NCI-H1048 (cell line): ENCODE results near the gene FNBP1.
"Not testable (repeated sequence)": the region's sequence is repeated elsewhere in the genome, so short reads cannot be mapped to it uniquely, and the experiment has no call there.

ENCODE experiments used
- DNase-seq: peaks from one replicate; lab custom pipeline; 2025; lab: John Stamatoyannopoulos, UW

The FNBP1 gene

DNA sequence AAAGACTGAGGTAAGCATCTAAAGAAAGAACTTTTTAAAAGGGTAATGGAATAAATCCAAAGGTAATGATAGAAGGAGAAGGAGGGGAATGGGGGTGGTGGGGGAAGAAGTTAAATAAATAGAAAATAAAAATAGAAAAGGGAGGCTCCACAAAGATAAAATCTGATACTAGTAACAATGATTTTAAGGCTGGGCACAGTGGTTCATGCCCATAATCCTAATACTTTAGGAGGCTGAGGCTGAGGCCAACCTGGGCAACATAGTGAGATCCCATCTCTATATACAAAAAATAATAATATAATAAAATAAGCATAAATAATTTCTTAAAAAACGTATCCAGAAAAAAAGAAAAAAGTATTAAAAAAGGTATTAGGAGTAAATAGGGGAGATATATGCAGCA lies 89.3 kb downstream of the FNBP1 start:
- DNase-seq, result no peak

DNA sequence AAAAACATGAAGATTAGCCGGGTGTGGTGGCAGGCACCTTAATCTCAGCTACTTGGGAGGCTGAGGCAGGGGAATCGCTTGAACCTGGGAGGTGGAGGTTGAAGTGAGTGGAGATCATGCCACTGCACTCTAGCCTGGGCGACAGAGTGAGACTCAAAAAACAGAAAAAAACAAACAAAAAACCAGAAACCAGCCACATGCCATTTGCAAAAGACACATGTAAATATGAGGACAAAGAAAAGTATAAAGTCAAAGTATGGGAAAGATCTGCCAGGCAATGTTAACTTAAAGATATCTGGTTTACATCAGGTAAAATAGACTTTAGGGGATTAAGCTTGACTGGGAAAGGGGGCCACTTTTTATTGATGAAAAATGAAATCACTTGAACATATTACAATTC lies 90.7 kb downstream of the FNBP1 start:
- DNase-seq, result no peak

DNA sequence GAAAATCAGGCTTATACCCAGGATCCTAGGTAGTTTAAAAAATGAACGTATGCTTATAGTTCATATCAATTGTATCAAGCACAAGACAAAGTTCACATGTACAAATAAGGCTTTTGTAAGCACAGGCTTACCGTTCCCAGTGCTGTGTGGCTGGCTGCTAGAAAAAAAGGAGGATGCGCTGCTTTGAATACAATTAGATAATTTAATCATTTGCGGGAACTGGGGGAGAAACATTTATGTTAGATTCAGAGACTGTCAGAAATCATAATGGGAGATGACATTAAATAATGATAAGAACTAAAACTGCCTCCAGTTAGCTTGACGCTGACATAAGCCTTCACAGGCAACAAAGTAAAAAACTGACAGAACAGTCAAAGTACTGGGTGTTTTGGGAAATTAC lies 93.2 kb downstream of the FNBP1 start:
- DNase-seq, result no peak

DNA sequence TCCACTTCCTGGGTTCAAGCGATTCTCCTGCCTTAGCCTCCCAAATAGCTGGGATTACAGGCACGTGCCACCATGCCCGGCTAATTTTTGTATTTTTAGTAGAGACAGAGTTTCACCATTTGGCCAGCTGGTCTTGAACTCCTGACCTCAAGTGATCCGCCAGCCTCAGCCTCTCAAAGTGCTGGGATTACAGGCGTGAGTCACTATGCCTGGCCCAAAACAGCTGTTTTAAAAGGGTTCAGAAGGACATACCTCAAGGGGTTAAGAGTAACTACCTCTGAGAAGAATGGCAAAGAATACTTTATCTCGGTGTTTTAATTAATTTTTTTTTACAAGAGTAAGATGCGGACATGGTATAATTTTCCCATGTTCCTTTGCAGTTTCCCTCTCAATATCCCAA lies 94.4 kb downstream of the FNBP1 start:
- DNase-seq, result not testable (repeated sequence)

DNA sequence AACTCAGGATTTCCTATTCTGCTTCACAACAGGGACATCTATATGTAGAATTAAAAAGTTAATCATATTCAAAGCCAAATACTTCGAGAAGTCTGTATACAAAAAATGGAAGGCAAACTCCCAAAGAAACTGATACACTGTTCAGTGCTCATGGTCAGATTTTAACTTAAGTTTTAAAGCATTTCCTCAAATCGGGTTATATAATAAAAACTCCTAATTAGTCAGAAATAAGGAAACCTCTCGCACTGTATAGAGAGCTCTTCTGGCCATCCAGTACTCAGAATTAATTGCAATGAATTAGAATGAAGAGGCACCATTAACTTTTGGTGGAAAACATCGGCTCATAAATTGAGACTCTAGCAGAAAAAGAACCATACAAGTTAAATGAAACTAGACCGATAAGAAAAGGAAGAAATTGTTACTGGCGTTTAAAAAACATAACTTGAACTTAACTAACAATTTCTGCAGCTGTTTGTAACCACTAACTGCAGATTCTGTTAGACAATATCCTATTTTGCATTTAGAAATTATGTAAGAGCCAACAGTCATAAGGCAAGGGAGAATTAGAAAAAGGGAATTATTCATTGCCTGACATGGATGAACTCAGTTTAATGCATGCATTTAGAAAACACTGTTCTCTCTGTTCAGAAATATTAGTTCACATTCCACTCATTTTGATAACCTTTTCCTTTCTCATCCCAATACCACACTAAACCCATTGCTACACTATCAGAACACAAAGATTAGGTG lies 96.6 kb downstream of the FNBP1 start:
- no peak for DNase-seq

DNA sequence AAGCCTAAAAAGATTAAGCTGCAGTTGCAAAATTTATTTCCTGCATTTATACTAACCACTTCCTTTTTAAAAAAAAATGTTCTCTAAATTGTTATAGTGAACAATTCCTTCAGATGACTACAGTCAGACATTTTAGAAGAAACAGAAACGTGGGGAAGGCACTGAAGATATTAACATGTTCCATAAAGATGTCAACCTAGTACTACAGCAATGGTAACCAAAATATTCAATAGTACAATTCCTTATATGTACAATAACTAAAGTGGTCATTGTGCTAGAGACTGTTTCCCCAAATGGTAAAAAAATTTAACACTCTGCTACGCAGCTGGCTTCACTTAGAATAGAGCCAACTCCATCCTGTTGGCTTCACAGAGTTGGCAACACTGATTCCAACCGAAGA lies 97.7 kb downstream of the FNBP1 start:
- DNase-seq, result no peak

DNA sequence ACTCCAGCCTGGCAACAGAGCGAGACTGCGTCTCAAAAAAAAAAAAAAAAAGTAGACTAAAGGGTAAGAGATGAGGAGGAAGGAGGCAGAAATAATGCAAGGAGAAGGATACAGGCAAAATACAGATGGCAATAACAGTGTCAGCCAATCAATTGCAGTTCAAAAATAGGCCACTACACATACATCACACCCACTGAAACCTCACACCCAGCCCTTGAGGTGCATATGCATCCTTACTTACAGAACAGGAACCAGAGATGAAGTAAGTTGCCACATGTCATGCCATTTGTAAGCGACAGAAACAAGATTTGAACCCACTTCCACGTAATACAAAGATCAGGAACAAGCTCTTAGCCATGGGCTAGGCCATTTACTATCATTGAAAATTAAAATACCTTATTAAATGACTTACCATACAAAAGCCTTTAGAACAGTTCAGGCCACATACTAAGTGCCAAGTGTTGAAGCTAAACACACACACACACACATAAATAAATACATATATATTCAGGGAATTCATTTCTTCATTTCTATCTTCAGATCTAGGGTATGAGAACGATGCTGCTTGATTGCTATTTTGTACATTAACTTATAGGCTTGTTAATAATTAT lies 98.4 kb downstream of the FNBP1 start:
- no peak for DNase-seq

DNA sequence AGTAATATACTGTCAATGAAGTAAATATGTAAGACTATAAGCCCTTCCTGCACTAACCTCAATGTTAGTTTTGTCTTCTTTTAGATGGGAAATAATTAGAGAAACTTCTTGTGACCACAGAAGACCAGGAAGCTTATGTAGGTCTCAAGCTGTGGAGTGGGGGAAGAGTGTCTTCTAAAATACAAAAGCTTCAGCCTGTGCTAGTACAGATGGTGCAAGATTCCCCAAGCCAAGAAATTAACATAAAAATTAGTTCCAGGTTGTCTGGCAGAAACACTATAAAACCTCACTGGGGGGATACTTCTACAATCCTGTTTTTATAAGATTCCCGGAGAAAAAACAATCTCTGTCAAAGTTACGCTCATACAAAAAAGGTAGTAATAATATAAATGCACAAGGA lies 103.6 kb downstream of the FNBP1 start:
- no peak for DNase-seq

DNA sequence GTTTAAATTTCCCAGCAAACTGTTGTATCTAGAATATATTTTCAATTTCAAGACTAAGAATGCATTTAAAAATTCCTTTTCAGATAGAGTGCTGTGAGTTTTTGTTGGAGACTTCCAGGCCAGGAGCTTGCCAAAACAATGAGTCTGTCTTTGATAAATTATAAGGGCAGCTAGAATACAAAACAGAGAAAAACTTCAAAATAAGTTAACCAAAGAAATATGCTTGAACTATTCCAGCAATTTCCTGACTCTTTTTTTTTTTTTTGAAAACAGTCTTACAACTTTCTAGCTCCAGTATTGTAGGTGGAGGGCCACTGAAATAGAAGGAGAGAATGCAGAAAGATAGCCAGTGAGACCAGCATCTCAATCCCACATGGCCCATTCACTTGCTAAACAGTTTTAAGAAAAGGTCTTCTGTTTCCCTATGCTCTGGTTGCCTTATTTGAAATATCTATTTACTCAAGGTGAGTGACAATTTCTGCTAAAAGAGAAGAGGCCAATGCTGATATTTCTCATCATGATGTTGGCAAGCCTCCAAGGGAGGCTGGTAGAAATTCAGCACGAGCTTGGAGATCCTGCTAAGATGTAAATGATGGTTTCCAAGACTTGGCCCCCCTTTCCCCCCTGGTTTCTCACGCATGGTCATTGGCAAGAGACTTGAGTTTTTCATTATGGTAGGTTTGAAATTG lies 104.6 kb downstream of the FNBP1 start:
- no peak for DNase-seq

DNA sequence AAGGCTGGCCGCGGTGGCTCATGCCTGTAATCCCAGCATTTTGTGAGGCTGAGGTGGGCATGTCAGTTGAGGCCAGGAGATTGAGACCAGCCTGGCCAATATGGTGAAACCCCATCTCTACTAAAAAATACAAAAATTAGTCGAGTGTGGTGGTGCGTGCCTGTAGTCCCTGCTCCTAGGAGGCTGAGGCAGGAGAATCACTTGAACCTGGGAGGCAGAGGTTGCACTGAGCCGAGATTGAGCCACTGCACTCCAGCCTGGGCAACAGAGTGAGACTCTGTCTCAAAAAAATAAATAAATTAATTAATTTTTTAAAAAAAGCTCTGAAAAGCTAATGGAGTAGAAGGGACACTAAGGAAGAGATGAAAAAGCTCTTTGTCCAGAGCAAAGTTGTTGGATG lies 105.1 kb downstream of the FNBP1 start:
- not testable (repeated sequence) for DNase-seq

DNA sequence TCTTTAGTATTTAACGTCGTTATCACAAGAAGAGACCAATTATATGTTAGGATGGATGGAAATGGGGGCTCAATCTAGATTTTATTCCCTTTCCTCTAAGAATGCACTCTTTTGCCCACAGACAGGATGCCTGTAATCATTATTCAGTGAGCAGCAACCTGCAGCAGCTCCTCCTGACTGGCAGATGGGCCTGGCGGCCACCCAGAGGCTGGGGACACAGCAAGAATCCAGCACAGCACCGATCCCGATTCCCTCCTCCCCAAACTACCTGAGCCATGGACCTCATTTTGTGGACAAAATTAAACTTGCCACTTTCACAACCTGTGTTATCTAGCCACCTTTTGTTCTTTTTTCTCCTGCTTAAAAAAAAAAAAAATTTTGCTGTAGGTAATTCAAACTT lies 106.8 kb downstream of the FNBP1 start:
- DNase-seq, result no peak

DNA sequence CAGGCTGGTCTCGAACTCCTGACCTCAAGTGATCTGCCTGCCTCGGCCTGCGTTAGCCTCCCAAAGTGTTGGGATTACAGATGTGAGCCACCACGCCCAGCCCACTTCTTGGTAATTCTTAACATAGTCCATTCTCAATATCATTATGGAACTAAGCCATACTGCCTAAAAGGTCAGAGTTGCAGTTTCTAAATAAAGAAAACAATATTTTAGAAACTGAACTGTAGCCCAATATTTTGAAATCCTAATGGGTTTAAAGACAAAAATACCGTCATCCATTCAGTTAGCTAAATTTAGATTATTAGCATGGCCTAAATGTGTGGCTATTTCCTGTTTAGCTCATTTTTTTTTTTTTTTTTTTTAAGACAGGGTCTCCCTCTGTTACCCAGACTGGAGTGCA lies 108.2 kb downstream of the FNBP1 start:
- no peak for DNase-seq

DNA sequence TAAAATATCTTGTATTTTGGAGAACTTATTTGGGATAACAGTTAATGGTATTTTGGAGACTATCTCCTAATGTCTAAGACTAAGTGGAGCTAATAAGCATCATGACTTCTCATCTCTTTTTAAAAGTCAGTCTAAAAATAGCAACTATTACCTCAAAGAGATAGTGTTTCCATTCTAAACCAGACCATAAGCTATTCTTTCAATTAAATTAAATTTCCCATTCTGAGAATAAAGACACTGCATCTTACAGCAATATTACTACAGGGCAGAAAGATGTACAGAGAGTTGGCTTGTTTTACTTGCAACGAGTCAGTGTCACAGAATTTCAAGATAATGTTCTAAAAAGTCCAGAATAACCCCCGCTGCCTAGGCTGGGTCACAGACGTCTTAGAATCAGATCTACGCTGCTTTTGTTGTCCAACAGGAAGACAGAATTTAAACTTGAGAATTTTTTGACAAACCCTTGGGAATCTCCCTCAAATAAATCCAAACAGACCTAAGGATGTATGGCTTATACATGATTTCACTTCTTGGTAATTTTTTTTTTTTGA lies 108.9 kb downstream of the FNBP1 start:
- DNase-seq, result no peak

DNA sequence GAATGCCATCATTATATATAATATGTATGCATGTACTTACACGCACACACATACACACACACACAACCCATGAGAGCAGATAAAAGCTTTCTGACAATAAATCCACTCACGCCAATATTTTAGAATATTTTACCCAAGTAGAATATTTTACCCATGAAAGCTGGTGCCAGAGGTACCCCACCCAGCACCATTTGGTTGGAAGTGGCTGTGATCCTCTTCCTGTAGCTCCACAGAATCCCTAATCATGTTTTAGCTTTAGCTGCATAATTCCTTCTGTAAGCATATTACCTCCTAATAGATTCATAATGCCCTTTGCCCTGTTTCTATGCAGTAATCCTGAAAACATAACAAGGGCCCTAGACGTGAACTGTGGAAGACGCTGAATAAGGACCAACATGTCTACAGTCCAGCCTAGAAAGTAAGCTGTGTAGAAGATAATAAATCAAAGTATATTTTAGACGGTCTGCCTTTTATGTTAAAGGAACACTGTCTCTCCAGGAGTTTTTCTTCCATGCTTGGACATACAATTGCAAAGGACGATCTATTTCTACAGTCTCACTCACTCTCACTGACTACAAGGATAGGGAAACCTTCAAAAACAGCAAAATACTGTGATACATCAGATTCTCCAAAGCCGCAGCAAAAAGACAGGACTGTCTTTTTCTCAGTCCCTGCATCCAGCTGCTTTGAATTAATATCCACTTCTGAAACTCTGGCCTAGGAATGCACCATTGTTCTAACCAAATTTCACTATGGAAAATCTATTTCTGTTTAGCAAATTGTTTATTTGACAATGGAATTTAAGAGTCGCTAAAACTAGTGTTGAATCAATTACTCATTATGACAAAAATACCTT lies 109.6 kb downstream of the FNBP1 start:
- DNase-seq, result no peak

DNA sequence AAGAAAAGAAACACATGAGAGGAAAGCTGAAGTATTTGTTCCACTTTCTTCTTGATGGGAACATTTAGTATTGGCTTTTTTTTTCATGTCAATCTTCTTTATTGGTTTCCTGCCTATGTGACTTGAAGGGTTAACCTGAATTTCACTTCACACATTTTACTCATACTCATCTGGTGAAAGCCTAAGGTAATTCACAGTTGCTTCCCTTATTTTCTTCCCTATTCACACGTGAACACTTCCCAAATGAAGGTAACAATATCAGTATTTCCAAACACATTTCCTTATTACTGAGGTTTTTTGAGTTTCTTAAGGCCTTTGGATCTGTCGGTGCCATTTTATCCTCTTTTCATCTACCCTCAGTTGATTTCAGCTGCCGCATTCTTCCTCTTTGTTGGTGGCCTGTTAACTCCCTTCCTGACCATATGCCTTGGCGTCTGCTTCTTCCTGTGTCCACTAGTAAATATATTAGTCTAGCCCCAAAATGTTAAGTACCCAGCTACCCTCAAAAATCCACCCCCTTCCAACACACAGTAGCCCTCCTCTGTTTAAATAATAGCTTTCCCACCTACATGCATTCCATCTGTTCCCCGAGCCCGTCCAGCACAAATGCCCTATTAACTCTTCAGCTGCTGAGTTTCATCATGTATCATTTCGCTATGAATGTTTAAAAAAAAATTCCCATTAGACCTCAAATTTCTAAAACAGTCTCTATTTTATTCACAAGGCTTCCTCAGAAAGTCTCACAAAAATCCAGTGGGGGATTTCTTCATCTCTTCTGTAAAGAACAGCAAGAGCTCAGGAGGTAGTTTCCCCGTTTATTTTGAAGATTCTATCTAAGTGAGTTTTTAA lies 110.5 kb downstream of the FNBP1 start:
- DNase-seq, result no peak

DNA sequence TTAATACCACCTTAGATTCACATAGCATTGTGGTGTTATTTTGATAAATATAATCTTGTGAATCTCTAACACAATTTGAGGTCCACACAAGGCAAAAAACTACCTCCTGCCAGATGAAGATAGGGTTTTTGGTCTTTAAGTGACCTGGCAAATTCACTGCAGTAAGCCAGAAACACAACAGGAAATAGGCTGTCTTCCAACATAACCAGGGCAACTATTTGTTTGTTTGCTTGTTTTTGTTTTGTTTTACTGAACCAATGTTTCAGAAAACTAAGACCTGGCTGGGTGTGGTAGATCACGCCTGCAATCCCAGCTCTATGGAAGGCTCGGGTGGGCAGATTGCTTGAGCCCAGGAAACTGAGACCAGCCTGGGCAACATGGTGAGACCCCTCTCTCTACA lies 112.2 kb downstream of the FNBP1 start:
- DNase-seq, result no peak

DNA sequence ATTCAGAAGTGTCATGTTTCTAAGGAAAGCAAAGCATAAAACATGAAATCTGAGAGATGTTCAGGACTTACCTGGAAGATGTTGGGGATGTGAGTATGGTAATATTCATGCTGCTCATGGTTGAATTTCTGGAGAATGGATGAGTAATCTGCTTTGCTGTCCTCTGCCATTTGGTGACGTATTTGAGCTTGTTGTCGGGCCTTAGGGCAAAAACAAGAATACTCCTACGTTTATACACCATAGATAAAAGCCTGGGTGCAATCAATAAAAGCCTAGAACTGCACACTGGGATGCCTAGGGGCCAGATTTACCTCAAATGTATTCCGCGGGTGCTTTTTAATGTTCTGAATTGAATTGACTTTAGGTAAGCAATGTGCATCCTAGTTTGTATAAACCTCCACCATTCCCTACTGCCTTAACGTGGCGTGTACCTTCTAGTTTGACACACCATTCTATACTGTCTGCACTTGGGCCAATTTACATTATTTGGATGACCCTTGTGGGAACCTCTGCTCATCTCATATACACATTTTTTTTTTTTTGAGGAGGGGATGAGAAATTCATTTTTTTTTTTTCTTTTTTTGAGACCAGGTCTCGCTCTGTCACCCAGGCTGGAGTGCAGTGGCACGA lies 113.4 kb downstream of the FNBP1 start:
- no peak for DNase-seq

DNA sequence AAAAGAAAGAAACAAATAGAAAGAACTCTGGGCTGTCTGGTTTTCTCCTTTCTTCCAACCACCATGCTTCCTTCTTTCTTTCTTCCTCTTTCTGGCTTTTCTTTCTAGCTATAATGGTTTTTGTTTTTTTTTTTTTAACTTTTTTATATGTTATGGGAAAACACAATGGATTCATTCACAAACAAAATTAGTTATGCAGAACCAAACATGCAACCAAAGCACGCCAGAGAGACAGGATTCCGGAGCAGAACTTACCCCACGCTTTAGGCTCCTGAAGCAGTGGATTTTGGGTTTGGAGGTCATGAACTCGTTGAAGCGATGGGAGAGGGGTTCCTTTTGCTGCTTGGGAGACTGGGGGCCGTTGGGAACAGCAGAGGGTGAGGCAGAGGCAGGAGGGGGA lies 119.4 kb downstream of the FNBP1 start:
- DNase-seq, result no peak

DNA sequence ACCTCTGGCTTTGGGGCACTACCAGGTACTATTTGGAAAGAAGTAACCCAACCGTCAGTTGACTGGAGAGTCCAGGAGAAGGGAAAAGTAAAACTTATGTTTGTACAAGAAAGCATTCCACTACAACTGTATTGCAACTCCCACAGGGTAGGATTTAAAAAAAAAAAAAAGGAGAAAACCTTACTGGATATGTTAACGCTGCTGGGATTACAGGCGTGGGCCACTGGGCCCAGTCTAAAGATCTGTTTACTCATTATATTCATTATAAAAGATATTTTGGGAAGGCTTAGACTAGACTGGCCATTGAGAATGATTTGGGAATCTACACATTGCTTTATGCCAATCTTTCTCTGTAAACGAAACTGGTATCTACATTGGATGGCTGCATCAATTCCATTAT lies 121.1 kb downstream of the FNBP1 start:
- no peak for DNase-seq

DNA sequence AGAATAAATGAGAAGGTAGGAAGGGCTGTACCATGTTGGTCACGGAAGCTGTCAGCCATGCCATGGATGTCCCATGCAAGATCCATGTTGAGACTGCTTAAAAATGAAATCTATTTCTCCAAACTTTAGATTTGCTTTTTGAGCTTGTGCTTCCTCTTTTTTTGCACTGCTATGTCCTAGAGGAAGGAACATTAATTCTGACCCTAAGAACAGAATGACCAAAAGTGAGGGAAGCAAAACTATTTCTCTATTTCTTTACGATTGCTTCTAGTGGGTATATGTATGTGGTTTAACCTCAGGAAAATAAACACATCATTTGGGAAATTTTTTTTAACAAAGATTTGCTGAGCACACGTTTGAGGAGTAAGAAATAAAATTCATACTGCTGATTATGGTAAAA lies 123.1 kb downstream of the FNBP1 start:
- DNase-seq, result no peak

DNA sequence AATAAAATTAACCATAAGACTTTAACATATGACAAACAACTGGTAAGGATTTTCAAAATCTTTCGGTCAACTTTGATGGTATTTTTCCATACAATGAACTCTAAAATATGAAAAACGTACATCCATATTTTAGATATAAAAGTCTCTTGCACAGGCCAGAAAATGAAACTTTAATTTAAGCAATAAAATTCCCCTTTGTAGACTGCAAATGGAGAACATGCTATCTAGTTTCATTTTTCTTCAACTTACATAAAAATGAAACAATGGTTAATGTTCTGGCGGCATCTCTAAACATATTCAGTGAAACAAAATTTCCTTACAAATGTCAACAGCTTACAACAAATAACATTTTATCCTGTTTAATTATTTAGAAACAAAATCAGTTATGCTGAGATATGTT lies 123.7 kb downstream of the FNBP1 start:
- DNase-seq, result no peak
